Measurements from ENCODE around the gene VEGFA.

VEGFA gene

DNA sequence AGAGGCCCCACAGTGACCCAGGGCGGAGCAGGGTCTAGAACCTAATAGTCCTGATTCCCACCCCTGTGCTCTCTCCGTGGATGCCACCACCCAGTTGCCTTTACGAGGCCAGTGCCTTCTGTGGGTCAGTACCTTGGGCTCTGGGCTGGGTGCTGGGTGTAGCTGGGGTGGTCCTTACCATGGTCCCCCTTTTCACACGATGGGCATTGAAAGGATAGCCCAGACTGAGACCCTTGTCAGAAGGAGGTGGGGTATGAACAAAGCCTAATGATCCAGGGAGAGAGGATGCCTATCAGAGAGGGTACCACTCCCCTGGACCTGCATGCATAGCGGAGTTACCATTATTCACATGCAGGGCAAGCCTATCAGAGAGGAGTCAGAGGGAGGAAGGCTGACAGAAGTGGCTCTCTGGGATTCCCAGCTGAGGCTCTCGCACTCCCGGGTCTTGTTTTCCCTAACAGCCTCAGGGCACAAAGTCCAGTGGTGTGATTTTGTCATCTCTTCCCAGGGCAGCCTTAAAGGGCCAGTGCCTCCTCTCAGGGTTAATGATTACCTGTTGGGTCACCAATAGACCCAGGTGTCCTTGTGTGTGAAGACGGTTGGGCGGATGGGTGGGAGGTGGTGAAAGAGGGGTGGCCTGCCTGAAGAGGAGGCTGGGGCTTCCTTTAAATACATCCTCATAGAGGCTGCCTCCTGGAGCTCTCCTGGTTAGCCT, 36.2 kb downstream of the VEGFA start:
- ATAC-seq, result no peak
- TF ChIP-seq, protein P1, sequence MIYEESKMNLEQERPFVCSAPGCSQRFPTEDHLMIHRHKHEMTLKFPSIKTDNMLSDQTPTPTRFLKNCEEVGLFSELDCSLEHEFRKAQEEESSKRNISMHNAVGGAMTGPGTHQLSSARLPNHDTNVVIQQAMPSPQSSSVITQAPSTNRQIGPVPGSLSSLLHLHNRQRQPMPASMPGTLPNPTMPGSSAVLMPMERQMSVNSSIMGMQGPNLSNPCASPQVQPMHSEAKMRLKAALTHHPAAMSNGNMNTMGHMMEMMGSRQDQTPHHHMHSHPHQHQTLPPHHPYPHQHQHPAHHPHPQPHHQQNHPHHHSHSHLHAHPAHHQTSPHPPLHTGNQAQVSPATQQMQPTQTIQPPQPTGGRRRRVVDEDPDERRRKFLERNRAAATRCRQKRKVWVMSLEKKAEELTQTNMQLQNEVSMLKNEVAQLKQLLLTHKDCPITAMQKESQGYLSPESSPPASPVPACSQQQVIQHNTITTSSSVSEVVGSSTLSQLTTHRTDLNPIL (CRISPR knock-in tag; IDR thresholded peaks at IDR 0.05; ENCODE audit: low read depth), result no peak
- TF ChIP-seq GLIS3 (CRISPR knock-in tag; IDR thresholded peaks at IDR 0.05) (no peak), BACH2 (CRISPR knock-in tag; IDR thresholded peaks at IDR 0.05; ENCODE audit: borderline replicate concordance) (no peak), OSR1 (CRISPR knock-in tag; IDR thresholded peaks at IDR 0.05) (no peak), TOX (CRISPR knock-in tag; IDR thresholded peaks at IDR 0.05; ENCODE audit: borderline replicate concordance) (no peak), PPARA (CRISPR knock-in tag; IDR thresholded peaks at IDR 0.05; ENCODE audit: borderline replicate concordance) (no peak)

DNA sequence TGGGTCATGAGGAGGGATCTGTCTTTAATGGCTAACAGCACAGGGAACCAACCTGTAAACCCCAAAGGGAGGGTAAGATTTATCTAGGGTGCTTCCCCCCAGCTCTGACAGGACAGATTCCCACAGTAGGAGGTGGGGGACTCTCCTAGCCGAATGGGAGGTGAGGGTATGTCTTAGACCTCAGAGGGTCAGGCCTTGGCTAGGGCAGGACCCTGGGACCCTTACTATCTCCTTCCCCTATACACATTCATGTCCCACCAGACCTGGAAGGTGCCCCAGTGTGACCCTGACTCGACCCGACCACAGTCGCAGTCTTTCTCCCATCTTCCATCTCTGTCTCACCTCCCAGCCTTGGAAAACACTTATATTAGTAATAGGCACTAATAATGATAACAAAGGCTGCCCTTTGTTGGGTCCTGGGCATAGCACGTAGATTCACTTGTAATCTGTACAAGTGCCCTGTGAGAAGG, 36.8 kb downstream of the VEGFA start:
- no peak for ATAC-seq
- no peak for TF ChIP-seq OSR1 (CRISPR knock-in tag; IDR thresholded peaks at IDR 0.05)

DNA sequence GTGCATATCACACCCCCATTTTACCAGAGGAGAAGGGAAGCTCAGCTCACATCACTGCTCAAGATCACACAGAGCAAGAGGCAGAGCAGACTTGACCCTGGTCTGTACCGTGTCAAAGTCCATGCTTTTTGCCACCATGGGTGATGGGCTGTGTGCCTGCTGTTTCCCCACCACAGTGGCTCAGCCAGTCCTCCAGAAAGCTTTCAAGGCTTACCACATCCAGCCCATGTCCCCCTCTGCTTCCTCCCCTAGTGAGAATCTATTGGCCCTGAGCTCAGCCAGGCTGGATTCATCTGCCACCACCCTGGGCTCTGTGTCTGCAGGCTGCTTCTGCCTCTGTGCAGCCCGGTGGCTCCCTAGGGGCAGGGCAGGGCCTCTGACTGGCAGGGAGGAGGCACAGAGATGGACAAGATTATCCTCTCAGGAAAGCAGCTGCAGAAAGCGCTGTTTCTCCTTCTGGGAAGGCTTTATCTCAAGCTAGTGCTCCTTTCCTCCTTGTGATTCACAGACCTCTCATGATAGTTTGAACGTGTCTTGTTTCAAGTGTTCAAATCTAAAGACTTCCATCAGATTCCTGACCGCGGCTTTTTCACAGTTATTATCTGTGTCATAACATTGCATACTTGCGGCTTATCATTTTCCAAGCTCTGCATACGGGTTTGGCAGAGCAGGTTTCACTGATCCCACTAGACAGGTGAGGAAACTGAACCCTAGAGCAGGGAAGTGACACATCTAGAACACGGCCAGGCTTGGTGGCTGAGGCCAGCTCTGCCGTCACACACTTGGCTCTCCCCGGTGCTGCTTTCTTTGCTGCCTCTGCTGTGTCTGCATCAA, 37.4 kb downstream of the VEGFA start:
- TF ChIP-seq BACH2 (CRISPR knock-in tag; IDR thresholded peaks at IDR 0.05; ENCODE audit: borderline replicate concordance), result no peak
- TF ChIP-seq, protein P1 (CRISPR knock-in tag; IDR thresholded peaks at IDR 0.05; ENCODE audit: low read depth), result no peak
- TF ChIP-seq, protein P2, sequence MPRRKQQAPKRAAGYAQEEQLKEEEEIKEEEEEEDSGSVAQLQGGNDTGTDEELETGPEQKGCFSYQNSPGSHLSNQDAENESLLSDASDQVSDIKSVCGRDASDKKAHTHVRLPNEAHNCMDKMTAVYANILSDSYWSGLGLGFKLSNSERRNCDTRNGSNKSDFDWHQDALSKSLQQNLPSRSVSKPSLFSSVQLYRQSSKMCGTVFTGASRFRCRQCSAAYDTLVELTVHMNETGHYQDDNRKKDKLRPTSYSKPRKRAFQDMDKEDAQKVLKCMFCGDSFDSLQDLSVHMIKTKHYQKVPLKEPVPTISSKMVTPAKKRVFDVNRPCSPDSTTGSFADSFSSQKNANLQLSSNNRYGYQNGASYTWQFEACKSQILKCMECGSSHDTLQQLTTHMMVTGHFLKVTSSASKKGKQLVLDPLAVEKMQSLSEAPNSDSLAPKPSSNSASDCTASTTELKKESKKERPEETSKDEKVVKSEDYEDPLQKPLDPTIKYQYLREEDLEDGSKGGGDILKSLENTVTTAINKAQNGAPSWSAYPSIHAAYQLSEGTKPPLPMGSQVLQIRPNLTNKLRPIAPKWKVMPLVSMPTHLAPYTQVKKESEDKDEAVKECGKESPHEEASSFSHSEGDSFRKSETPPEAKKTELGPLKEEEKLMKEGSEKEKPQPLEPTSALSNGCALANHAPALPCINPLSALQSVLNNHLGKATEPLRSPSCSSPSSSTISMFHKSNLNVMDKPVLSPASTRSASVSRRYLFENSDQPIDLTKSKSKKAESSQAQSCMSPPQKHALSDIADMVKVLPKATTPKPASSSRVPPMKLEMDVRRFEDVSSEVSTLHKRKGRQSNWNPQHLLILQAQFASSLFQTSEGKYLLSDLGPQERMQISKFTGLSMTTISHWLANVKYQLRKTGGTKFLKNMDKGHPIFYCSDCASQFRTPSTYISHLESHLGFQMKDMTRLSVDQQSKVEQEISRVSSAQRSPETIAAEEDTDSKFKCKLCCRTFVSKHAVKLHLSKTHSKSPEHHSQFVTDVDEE (CRISPR knock-in tag; IDR thresholded peaks at IDR 0.05), result no peak
- no peak for TF ChIP-seq PPARA (CRISPR knock-in tag; IDR thresholded peaks at IDR 0.05; ENCODE audit: borderline replicate concordance)
- no peak for TF ChIP-seq ISL1 (CRISPR knock-in tag; IDR thresholded peaks at IDR 0.05)
- no peak for TF ChIP-seq ZNF565 (CRISPR knock-in tag; conservative IDR thresholded peaks at IDR 0.05; ENCODE audit: low read depth)
- TF ChIP-seq ZFP3 (CRISPR knock-in tag; IDR thresholded peaks at IDR 0.05), result no peak
- no peak for TF ChIP-seq ZNF8 (CRISPR knock-in tag; IDR thresholded peaks at IDR 0.05)
- peak; percentile 46 for ATAC-seq

DNA sequence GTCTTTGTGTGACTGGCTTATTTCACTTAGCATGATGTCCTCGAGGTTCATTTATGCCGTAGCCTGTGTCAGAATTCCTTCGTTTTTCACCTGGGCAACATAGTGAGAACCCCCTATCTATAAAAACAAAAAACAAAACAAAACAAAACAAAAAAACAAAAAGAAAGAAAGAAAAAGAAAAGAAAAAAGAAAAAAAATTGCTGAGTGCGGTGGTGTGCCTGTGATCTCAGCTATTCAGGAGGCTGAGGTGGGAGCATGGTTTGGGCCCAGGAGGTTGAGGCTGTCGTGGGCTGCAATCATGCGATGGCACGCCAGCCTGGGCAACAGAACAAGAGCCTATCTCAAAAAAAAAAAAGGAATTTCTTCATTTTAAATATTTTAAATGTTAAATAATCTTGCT, 38.4 kb downstream of the VEGFA start:
- ATAC-seq, result no peak
- TF ChIP-seq, protein P2 (CRISPR knock-in tag; IDR thresholded peaks at IDR 0.05), result no peak
- TF ChIP-seq ZNF70 (CRISPR knock-in tag; IDR thresholded peaks at IDR 0.05), result no peak
- TF ChIP-seq RARB (CRISPR knock-in tag; IDR thresholded peaks at IDR 0.05), result no peak
- TF ChIP-seq, protein P3, sequence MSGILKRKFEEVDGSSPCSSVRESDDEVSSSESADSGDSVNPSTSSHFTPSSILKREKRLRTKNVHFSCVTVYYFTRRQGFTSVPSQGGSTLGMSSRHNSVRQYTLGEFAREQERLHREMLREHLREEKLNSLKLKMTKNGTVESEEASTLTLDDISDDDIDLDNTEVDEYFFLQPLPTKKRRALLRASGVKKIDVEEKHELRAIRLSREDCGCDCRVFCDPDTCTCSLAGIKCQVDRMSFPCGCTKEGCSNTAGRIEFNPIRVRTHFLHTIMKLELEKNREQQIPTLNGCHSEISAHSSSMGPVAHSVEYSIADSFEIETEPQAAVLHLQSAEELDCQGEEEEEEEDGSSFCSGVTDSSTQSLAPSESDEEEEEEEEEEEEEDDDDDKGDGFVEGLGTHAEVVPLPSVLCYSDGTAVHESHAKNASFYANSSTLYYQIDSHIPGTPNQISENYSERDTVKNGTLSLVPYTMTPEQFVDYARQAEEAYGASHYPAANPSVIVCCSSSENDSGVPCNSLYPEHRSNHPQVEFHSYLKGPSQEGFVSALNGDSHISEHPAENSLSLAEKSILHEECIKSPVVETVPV (CRISPR knock-in tag; IDR thresholded peaks at IDR 0.05), result no peak
- no peak for TF ChIP-seq TOX (CRISPR knock-in tag; IDR thresholded peaks at IDR 0.05; ENCODE audit: borderline replicate concordance)
- TF ChIP-seq TCF4 (CRISPR knock-in tag; IDR thresholded peaks at IDR 0.05; ENCODE audit: borderline replicate concordance), result no peak
- TF ChIP-seq ZC3H10 (CRISPR knock-in tag; IDR thresholded peaks at IDR 0.05), result no peak

All from SK-N-SH treated with all-trans-retinoic acid at 6 μM for 48 hours (cell line).